ENCODE measurements around the gene PREB. TPM values are rescaled to one million over a fixed set of nuclear protein-coding genes. Genes with fewer than 3 reads are reported as not detected.

The PREB gene
- total and polyA plus RNA-seq, 2 of the 13 experiments (the other 11 are each of a cell fraction or from before 2014, with no cell fraction given): 112 to 192 TPM

- Histone ChIP-seq H3K79me2 (ENCODE audit: insufficient read depth, low read length) (peaks cover 56% of the 10 kb centered on the region), H3K4me1 (ENCODE audit: insufficient read depth, low read length) (peaks cover 83% of the 10 kb centered on the region), H2AFZ (ENCODE audit: low read length) (no peak overlapping the region), H3K4me3 (replicated peaks in 1 of 3; ENCODE audit: insufficient read depth in 1 of 3, low read depth in 2 of 3, low read length in 3 of 3) (peak overlapping the region; percentile 17 to 99 (median 74)), H3K4me2 (ENCODE audit: low read depth, low read length) (peak overlapping the region; percentile 97), H3K9ac (ENCODE audit: insufficient read depth, low read depth, low read length) (peak overlapping the region; percentile 74), H3K27ac (ENCODE audit: extremely low read length, insufficient read depth, low read length) (peak overlapping the region; percentile 4), H3K9me3 (ENCODE audit: low read length) (no peaks in the 10 kb centered on the region), H3K27me3 (ENCODE audit: control insufficient read depth in 1 of 2, insufficient read depth in 2 of 2, low read length in 2 of 2) (no peaks in the 10 kb centered on the region), H3K36me3 (replicated peaks in 1 of 2; ENCODE audit: control insufficient read depth in 1 of 2, insufficient read depth in 2 of 2, low read length in 2 of 2) (peaks cover 0 to 3% of the 10 kb centered on the region in 2 experiments; a peak in 3 of 5 replicates), H4K20me1 (ENCODE audit: insufficient read depth, low read length) (no peaks in the 10 kb centered on the region)
- no peak for FAIRE-seq
- no peak for ATAC-seq
- in situ Hi-C loops (cut with HindIII; ENCODE audit: extremely low pct_ligation_motif_present, low pct_unique_long_range_greater_than_20kb): no loop called here
- ChIA-PET POLR2A (interaction anchor here (2.5 kb wide), 1 partner anchor 123 kb away, joined by 15 read pairs; the partner anchor contains the start of genes ATRAID and SLC5A6), CTCF (ENCODE audit: low intra/inter-chr PET ratio, low total read pairs) (no interaction called here)
- no peak for DNase-seq (ENCODE audit: low spot score)
- BruUV-seq (replicated peaks): no TSS peak
- intact Hi-C loops (cut with micrococcal nuclease; ENCODE audit: unreplicated experiment): loop anchor here (5.0 to 10.0 kb wide), 3 partner anchors 55 to 1158 kb away; partner anchors contain the start of gene TMEM214
- WGBS (ENCODE audit: low lambda C conversion rate): 68% methylated on average over 12 of the region's 14 CpGs
- TF ChIP-seq PPARG (CRISPR knock-in tag; conservative IDR thresholded peaks at IDR 0.05): no peak
- no peak; the same call in 1 of the 2 replicates for TF ChIP-seq MEF2D (CRISPR knock-in tag; IDR thresholded peaks at IDR 0.05)
- TF ChIP-seq ZKSCAN1 (IDR thresholded peaks at IDR 0.05; ENCODE audit: low read length): no peak
- no peak for TF ChIP-seq ZNF280B (CRISPR knock-in tag; IDR thresholded peaks at IDR 0.05; ENCODE audit: borderline replicate concordance)
- no peak for TF ChIP-seq FOXA3 (CRISPR knock-in tag; IDR thresholded peaks at IDR 0.05)
- no peak for TF ChIP-seq TIGD3 (CRISPR knock-in tag; IDR thresholded peaks at IDR 0.05; ENCODE audit: borderline replicate concordance)
- TF ChIP-seq ZNF616 (CRISPR knock-in tag; IDR thresholded peaks at IDR 0.05; ENCODE audit: low read depth): no peak
- TF ChIP-seq SOX6 (IDR thresholded peaks at IDR 0.05): no peak
- 0 out of 2 replicates have a peak, but pooled peaks have one; percentile 28 for TF ChIP-seq SOX6 (CRISPR knock-in tag; IDR thresholded peaks at IDR 0.05)
- TF ChIP-seq KLF16 (CRISPR knock-in tag; IDR thresholded peaks at IDR 0.05): no peak
- no peak for TF ChIP-seq HNRNPLL (IDR thresholded peaks at IDR 0.05; ENCODE audit: low read depth, low read length, poor library complexity, severe bottlenecking)
- no peak for TF ChIP-seq PATZ1 (CRISPR knock-in tag; IDR thresholded peaks at IDR 0.05)
- peak; percentile 5; the same call in 1 of the 2 replicates for TF ChIP-seq MAX (IDR thresholded peaks at IDR 0.05)
- TF ChIP-seq SIN3A (IDR thresholded peaks at IDR 0.05; ENCODE audit: borderline replicate concordance, low read depth, low read length): no peak
- 0 out of 2 replicates have a peak, but pooled peaks have one; percentile 42 for TF ChIP-seq ZNF280D (CRISPR knock-in tag; IDR thresholded peaks at IDR 0.05)
Observed at GRCh38 chr2:27089111-27089954, 45.1 kb downstream of the PREB start.

Data from HepG2 (cell line).